ENCODE measurements around the gene SAYSD1. TPM values are rescaled to one million over a fixed set of nuclear protein-coding genes. Genes with fewer than 3 reads are reported as not detected.

The SAYSD1 gene
- total RNA-seq, 1 donor from 2014 or later = 10.4 TPM

DNA sequence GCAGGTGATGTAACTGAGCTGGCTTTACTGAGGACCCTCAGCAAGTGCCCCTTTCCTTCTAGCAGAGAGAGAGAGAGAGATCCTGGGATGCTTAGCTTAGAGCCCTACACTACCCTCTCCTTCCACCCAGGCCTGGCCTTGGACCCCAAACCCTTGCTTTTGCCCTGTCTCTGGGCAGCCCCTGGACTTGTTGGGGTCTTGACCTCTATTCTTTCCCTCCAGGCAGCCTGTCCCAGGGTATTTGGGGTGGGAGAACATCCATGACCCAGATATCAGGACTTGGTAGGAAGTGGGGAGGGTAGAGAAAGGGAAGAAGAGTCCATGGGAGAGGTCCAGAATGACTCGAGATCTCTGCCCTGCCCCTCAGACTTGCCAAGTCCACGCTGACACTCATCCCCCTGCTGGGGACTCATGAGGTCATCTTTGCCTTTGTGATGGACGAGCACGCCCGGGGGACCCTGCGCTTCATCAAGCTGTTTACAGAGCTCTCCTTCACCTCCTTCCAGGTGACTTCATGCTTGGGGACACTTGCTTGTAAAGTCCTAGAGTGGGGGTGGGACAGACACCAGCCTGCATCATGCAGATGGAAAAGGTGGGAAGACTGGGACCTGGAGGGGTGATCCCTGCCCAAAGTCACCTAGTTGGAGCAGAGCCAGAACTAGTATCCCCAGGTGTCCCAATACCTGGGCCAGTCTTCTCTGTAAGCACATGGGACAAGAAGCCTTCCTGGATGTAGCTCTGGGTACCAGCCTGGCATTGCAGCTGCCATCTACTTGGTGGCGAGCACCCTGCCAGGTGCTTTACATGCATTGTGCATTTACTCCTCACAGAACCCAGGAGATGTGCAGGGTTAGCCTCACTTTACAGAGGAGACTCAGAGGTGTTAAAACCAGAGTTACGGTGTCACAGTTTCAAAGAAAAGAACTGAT lies 35.5 kb downstream of the SAYSD1 start:
- no peak for DNase-seq (ENCODE audit: low read depth, low spot score)

DNA sequence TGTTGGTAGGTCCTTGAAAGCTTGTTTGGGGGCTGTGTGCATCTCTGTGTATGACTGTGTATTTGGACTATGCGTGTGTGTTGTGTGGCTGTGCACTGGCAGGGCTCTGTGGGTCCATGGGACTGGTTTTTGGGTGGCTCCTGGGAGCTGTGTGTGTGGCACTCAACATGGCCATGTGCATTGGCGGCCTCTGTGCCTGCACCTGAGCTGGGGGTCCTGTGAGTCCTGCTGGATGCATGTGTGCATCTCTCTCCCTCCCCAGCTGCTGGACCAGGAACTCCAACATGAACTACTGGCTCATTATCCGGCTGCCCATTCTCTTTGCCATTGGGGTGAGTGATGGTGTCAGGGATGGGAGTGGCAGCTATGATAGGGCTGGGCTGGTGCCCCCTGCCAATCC lies 36.3 kb downstream of the SAYSD1 start:
- DNase-seq (ENCODE audit: low read depth, low spot score) = no peak

DNA sequence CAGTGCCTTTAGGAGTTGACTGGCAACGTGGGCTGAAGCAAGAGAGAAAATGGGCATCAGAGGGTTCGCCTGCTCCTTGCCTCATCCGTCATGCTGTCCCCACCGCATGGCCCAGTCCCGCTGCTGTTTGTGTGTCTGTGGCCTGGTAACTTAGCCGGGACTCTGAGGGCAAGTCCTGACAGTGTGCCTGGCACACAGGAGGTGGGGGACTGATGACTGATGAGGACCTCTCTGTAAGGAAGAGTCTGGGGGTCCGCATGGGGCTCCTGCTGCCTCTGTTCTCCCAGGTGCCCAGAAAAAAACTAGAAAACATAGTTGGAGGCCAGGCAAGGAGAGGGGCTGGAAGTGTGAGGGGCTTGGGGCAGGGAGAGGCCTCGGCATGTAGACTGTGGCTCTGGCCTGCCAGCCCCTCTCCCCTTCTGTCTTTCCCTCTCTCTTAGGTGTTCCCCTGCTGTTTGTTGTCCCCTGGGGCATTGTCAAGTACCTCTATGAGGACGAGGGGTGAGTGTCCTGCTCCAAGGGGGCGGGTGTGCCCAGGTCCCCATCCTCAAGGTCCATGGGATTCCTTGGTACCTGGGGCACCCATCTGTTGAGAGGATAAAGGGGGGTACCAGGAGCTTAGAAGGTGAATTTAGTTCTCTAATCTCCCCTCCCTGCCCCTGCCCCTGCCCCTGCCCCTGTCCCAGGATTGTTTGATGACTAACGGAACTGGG lies 36.9 kb downstream of the SAYSD1 start:
- no peak for DNase-seq (ENCODE audit: low read depth, low spot score)

DNA sequence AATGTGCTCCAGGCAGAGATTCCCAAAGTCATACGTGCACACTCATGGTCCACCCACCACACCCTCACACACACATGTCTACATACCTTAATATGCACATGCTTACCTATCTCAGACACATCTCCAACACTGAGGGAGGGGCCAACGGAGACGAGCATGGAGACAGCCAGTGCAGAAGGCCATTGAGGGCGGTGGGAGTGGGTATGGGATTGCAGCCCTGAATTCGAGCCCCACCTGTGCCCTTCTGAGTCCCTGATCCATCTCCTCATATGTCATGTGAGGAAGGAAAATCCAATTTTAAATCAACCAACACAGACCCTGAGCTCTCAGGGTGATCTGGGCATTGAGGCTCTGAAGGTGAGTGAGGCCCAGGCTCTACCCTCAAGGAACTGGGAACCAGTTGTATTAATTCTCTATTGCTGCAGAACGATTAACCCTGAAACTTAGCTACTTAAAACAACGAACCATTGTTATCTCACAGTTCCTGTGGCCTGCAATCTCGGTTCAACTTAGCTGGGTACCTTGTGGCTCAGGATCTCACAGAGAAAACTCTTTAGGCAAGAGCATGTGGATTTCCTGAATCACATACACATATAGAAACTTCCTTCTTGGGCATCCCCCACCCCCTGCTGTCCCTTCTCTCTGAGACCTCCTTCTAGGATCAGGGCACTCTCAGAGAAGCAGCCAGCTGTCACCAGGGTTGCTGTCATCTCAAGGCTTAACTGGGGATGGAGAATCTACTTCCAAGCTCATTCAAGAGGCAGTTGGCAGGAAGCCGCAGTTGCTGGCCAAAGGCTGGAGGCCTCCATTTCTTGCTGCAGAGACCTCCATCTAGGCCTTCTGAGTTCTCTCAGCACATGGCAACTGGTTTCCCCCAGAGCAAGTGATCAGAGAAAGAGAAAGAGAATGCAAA lies 38.1 kb downstream of the SAYSD1 start:
- DNase-seq (ENCODE audit: low read depth, low spot score) = no peak

DNA sequence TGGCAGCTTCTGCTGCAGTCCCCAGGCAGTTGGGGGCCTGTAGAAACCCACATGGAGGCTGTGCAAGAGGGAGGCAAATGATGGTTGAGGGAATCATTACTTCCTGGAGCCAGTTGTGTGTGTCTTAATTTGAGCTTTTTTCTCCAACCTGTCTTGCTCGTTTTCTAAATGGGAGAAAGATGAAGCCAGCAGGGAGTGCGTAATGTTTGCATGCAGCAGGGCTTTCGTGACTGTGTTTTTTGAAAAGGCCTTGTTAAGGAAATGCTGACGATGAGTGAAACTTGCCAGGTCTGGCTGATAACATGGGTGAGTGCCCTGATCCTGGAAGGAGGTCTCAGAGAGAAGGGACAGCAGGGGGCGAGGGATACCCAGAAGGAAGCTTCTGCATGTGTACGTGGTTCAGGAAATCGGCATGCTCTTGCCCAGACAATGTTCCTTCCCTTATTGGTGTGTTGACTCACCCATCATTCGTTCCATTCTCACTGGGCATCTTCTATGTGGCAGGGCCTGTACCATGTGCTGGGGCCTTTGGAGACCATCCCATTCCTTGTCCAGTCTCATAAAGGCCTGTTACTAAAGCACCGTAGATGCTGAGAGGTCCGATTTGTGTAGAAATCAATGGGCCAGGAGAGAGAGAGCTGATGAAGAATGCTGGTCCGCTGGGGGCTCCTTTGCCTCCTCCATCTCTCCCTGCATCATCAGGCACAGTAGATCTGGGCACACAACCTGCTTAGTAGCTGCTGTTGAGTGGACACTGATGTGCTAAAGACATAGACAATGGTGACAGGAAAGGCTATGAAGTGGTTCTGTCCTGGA lies 39.0 kb downstream of the SAYSD1 start:
- no peak for DNase-seq (ENCODE audit: low read depth, low spot score)

DNA sequence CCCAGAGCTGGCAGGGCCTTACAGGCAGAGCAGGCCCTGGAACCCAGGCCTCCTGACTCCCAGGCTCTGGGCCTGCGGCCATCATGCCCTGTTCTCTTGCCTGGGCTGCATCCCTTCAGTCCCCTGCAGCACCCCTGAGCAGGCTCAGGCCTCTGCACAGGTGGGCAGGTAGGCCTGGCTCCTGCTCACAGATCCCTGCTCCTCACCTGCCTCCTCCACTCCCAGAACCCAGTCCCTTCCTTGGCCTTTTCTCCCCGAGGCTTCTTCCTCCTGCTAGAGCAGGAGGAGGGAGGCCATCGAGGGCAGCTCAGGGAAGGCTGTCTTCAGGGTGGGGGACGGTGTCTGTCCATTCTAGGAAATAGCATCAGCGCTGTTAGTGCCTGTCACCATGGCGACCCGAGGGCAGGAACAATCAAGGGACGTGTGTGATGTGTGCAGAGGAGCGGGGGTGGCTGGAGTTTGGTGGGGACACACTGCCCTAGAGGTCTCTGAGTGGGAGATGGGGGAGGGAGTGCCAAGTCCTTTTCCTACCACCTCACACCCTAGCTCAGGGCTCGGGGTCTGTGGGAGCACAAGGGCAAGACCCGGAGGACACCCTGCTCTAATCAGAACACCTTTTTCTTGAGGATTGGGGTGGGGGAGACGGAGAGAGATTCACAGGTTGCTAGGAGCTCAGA lies 39.8 kb downstream of the SAYSD1 start:
- no peak for DNase-seq (ENCODE audit: low read depth, low spot score)

DNA sequence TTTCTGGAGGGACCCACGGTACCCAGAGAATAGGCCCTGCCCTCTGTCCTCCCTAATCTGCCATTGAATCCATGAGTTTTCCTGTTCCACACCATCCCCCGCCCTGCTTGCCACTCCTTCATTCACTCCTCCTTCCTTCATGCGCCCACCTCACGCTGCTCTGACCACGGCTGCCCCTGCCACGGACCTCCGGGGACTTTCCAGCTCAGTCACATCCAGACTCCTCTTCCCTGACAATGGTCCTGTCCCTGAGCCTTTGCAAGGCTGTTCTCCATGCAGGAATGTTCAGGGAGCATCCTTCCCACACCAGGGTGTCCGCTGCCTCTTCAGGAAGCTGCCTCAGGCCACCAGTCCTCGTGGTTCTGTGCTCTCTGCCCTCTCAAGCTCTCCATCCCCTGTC lies 40.5 kb downstream of the SAYSD1 start:
- no peak for DNase-seq (ENCODE audit: low read depth, low spot score)

DNA sequence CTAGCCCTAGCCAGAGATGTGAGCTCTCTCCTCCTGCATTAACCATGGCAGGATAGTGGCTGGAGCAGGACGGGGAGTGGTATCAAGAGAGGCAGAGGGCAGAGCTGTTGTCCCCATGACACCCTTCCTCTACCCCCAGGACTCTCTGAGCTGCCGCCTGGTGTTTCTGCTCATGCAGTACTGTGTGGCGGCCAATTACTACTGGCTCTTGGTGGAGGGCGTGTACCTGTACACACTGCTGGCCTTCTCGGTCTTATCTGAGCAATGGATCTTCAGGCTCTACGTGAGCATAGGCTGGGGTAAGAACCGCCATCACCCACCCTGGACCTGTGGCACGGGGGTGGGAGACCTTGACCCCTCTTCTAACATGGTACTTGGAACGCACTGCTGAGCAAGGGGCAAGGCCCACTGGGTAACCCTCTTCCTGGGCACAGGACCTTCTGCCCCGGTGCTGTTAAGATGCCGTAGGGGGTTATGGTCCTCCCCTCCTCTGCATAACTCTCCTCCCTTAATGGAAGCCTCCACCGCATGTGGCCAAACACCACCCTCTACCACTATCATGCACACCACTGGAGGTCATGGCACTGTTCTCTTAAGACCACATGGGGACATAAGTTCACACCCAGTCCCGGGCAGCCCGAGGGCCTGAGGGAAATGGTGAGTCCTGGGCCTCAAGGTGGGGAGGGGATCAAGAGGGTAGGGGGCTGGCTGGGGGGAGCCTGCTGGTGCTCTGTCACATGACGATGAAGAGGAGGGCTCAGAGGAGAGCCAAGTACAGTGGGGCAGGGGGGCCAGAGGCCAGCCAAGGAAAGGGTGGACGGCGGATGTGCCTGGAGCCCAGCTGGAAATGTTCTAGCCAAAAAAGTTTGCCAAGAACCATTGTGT lies 41.3 kb downstream of the SAYSD1 start:
- DNase-seq (ENCODE audit: low read depth, low spot score) = no peak

DNA sequence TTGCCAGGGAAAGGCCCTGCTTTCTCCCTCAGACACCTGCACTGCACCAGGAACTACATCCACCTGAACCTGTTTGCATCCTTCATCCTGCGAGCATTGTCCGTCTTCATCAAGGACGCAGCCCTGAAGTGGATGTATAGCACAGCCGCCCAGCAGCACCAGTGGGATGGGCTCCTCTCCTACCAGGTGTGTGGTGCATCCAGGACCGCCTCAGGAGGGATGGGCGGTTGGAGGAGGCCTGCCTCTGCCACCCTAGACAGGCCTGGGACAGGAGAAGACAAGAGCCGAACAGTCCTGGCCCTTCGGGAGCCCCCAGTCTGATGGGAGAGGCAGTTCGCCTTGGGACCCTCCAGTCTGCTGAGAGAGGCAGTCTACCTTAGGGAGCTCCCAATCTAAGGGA lies 42.2 kb downstream of the SAYSD1 start:
- DNase-seq (ENCODE audit: low read depth, low spot score) = no peak

DNA sequence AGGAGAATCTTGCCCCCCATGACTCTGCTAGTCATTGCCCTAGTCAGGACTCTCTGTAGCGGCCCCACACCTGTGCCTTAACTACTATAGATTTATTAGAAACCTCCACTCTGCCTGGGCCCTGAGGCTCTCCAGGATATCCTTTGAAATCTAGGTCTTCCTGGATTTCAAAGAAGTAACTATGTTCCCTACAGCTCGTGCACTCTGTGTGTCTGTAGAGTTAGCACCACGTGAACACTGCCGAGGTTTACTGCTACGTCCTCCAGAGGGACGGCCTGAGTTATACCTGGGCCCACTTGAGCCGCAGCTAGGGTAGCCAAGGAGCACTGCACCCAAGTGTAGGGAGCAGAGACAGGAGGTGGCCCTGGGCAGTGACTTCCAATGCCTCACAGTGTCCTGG lies 46.6 kb downstream of the SAYSD1 start:
- no peak for DNase-seq (ENCODE audit: low read depth, low spot score)

DNA sequence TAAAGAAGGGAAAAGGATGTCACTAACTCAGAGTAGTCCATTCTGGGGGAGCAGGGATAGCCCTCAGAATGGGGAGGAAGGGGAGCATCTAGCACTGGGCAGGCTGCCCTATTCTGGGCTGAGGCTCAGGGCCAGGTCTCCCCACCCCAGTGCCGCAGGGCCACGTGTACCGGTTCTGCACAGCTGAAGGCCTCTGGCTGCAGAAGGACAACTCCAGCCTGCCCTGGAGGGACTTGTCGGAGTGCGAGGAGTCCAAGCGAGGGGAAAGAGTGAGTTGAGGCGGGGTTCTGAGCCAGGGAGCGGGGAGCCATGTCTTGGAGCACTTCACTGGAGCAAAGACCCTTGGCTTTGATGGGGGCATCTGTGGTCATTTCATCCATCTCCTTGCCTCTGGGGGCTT lies 49.4 kb downstream of the SAYSD1 start:
- DNase-seq (ENCODE audit: low read depth, low spot score) = no peak

DNA sequence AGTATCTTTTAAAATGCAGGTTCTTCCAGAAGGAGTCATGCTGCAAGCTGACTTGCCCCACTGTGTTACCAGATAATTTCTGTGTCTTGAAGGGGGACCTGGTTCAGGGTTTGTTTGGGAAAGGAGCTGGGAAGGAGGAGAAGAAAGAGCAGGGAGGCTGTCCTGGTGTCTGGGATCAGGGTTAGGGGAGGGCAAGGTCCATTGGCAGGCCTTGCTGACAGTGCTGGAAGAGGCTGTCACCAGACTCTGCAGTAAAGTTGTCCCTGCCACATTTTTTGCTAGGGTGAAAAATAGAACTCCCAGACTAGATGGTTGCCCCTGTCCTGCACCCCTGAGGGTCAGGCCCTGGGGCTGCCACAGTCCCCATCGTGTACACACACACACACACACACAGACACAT lies 51.5 kb downstream of the SAYSD1 start:
- DNase-seq (ENCODE audit: low read depth, low spot score) = no peak

DNA sequence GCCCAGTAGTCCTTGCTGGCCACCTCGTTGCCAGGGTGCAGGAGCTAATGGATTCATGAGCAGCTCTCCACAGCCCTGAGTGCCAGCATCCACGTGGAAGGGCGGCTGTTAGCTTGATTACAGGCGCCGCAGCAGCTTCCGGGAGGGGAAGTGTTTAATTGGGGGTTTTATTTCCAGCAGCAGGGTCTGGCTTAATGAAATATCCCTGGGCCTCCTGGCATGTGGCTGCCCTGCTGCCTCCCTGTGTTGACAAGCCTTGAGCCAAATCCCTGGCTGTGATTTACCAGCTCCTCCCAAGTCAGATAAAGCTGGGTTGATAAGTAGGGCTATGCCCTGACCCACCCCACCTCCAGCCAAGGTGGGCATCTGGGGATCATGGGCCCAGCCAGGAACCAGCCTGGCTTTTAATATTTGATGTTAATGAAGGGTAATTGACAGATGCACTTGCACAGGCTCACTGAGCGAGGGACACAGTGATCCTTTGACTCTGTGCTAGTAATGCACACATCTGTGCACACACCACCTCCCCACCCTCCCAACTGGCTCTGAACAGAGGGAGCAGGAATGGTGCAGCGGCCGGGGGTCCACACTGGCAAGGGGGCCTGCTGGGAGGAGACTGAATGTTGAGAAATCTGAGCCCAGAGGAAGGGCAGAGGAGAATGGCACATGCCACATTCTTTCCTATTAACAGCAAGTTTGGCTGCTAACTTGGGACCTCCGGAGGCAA lies 52.8 kb downstream of the SAYSD1 start:
- DNase-seq (ENCODE audit: low read depth, low spot score) = no peak

DNA sequence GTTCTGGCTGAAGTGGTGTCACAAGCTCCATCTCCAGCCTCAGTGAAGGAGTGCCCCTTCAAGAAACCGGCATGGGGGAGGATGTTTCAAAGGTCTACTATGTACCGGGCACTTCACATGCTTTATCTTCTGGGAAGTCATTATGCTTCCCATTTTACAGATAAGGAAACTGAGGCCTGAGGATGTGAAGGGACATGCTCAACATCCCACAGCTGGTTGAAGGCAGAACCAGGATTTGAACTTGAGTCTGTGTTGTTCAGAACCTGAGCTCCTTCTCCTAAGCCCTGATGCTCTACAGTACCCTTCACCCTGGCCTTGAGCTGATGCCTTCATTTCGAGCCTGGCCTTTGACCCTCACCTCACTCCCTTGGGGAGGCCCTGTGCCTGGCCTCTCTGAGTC lies 53.4 kb downstream of the SAYSD1 start:
- DNase-seq (ENCODE audit: low read depth, low spot score) = no peak

DNA sequence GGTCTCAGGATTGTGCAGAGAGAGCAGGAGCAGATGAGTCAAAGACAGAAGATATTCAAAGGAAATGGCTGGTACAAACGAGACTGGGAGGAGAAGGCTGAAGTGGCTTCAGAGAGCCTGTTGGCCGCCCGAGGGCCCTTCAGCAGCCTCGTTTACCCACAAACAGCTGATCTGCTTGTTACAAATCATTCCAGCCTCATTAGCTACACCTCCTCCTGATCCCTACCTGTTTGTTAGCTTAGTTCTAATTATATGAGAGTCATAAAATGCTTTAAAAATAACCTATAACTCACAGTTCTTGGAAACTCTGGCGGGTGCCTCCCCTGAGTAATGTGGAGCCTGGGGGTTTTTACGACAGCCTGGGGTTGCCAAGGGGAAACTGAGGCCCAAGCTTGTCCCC lies 53.8 kb downstream of the SAYSD1 start:
- no peak for DNase-seq (ENCODE audit: low read depth, low spot score)

DNA sequence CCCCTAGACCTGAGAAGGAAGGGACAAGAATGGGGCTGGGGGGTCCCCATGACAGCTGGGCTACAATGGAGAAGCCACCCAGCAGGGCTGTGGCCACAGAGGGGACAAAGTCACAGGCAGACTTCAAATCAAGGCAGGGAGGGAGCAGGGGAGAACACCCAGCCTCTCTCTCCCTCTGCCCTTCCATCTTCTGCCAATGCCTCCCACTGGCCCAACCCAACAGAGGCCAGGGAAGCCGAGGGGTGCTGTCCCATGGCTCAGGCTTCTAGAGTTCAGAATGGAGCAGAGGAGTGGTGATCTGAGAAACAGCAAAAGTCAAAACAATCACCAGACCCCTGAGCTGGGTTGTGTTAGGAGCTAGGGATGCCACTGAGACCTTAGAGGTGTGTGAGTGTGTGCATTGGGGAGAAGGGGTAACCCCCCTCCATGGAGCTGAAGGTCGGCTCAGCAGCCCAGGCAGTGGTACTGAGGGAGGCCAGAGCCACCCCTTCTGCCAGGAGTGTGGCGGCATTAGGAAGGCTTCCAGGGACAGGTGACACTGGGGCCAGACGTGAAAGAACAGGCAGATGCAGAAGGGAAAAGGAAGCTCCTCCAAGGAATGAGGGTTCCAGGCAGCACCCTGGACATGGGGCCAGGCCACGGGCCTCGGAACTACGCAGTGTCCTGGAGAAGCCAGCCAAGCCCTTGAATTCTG lies 54.4 kb downstream of the SAYSD1 start:
- DNase-seq (ENCODE audit: low read depth, low spot score) = no peak

DNA sequence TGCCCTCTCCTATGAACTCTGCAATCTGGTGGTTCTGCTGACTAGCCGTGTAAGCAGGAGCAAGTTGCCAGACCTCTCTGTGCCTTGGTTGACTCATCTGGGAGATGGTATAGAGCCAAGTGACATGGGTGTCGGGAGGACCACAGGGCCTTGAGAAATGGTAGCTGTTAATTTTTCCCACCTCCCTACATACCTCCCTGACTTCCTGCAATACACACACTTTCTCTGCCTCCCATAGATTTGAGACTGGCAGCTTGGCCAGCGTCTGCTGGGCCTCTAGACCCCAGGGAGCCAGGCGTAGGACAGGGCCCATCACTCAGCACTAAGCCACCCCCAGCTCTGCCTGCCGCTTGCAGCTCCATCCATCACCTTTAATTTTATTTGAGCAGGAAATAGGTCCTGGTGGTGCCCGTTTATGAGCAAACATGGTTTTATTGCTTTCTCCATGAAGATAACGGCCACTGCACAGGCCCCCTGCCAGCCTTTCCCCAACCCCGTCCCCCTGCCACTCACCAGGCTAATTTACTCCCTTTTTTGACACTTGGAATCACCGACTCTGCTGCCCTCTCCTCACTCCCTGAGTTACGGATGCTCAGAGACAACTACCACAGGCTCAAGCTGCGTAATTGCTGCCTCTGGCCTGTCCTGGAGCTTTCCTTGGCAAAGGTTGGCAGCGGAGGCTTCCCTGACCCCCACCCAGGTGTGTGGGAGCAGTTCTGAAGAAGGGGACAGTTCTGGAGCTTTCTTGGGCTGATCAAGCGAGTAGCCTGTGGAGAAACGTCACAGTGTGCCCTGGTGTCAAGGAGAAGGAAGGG lies 55.3 kb downstream of the SAYSD1 start:
- no peak for DNase-seq (ENCODE audit: low read depth, low spot score)
